ENCODE measurements around the gene SPNS1. TPM values are rescaled to one million over a fixed set of nuclear protein-coding genes. Genes with fewer than 3 reads are reported as not detected.
A peak's percentile ranks its signal among the peaks of the same experiment; 100 is the strongest.

Gene SPNS1
- total and polyA plus RNA-seq, 11 donors, result 13.4 to 43.2 (median 19.1) TPM

- no peaks in the 10 kb centered on the region for H3K36me3 ChIP-seq
- DNase-seq, result no peak
- TF ChIP-seq POLR2A (IDR thresholded peaks at IDR 0.05), result no peak
- no peak for TF ChIP-seq CTCF (IDR thresholded peaks at IDR 0.05)
- H3K27ac ChIP-seq, result no peak overlapping the region
- H3K4me3 ChIP-seq, result no peak overlapping the region
- peaks cover 0 to 24% (median 0%) of the 10 kb centered on the region in 9 donors for H3K27me3 ChIP-seq
- peaks cover 0 to 9% (median 0%) of the 10 kb centered on the region in 12 donors for H3K4me1 ChIP-seq
- intact Hi-C loops (cut with DNase I), result no loop called here
- H3K9me3 ChIP-seq, result no peaks in the 10 kb centered on the region
- ATAC-seq, result no peak
- WGBS, 4 donors, result 86 to 92% (median 92%) methylated on average over 4 of the region's 4 CpGs
Measured at GRCh38 chr16:29025735-29026134, 51.2 kb downstream of the SPNS1 start.

- H3K9me3 ChIP-seq, result no peaks in the 10 kb centered on the region
- intact Hi-C loops (cut with DNase I), result no loop called here
- no peaks in the 10 kb centered on the region for H3K36me3 ChIP-seq
- 66 to 81% (median 74%) methylated on average over 4 to 7 of the region's 7 CpGs for WGBS, 4 donors
- TF ChIP-seq CTCF (IDR thresholded peaks at IDR 0.05) (no peak), POLR2A (IDR thresholded peaks at IDR 0.05) (no peak)
- H3K27me3 ChIP-seq, result peaks cover 0 to 20% (median 0%) of the 10 kb centered on the region in 9 donors
- DNase-seq, result no peak
- H3K4me3 ChIP-seq, result no peak overlapping the region
- no peak for ATAC-seq
- H3K27ac ChIP-seq, result no peak overlapping the region
- H3K4me1 ChIP-seq, result peaks cover 0 to 9% (median 0%) of the 10 kb centered on the region in 12 donors
Measured at GRCh38 chr16:29028457-29029167, 54.0 kb downstream of the SPNS1 start.

- H3K4me1 ChIP-seq, result peaks cover 0 to 9% (median 0%) of the 10 kb centered on the region in 12 donors
- DNase-seq (peak in 1 of 5 donors; percentile 34), ATAC-seq (peak in 2 of 4 donors; percentile 41 to 43)
- TF ChIP-seq POLR2A (IDR thresholded peaks at IDR 0.05), result no peak
- no peak for TF ChIP-seq CTCF (IDR thresholded peaks at IDR 0.05)
- H3K27ac ChIP-seq, result no peak overlapping the region
- WGBS, 4 donors, result 38 to 41% (median 40%) methylated on average over 12 to 16 of the region's 16 CpGs
- H3K27me3 ChIP-seq, result peaks cover 0 to 16% (median 0%) of the 10 kb centered on the region in 9 donors
- no peaks in the 10 kb centered on the region for H3K36me3 ChIP-seq
- H3K4me3 ChIP-seq, result no peak overlapping the region
- no peaks in the 10 kb centered on the region for H3K9me3 ChIP-seq
- intact Hi-C loops (cut with DNase I), result no loop called here
Measured at GRCh38 chr16:29029168-29029994, 54.8 kb downstream of the SPNS1 start.

Measured in heart left ventricle (tissue), 16 donors.